Measurements from ENCODE around the gene ZNF217. TPM values are rescaled to one million over a fixed set of nuclear protein-coding genes. Genes with fewer than 3 reads are reported as not detected.
"Not testable (repeated sequence)": the region's sequence is repeated elsewhere in the genome, so short reads cannot be mapped to it uniquely, and the experiment has no call there.

The ZNF217 gene
- total RNA-seq, 2 donors from 2014 or later, result 52.7 to 54.2 TPM

GRCh38 chr20:53586640-53587039 lies 7.0 kb downstream of the ZNF217 start:
- Mint-ChIP-seq H3K27me3 (no peaks in the 10 kb centered on the region), H3K36me3 (ENCODE audit: low read depth) (peaks cover 37% of the 10 kb centered on the region), H3K9me3 (no peaks in the 10 kb centered on the region), H3K4me3 (peak overlapping the region; percentile 90), H3K4me1 (peaks cover 18% of the 10 kb centered on the region), H3K27ac (peak overlapping the region; percentile 97)
- ATAC-seq (replicated peaks), result no peak

GRCh38 chr20:53585910-53586309 lies 7.7 kb downstream of the ZNF217 start:
- ATAC-seq (replicated peaks); H3K27me3 Mint-ChIP-seq; H3K9me3 Mint-ChIP-seq: not testable (repeated sequence)
- Mint-ChIP-seq H3K4me3 (peak overlapping the region; percentile 90), H3K27ac (peak overlapping the region; percentile 97), H3K36me3 (ENCODE audit: low read depth) (peaks cover 37% of the 10 kb centered on the region), H3K4me1 (peaks cover 18% of the 10 kb centered on the region)

GRCh38 chr20:53585004-53585569 lies 8.6 kb downstream of the ZNF217 start:
- not testable (repeated sequence) for H3K9me3 Mint-ChIP-seq, H3K27me3 Mint-ChIP-seq
- ATAC-seq (replicated peaks), result peak; percentile 63
- H3K27ac Mint-ChIP-seq, result peak overlapping the region; percentile 97
- H3K4me3 Mint-ChIP-seq, result peak overlapping the region; percentile 90
- H3K4me1 Mint-ChIP-seq, result peaks cover 25% of the 10 kb centered on the region
- H3K36me3 Mint-ChIP-seq (ENCODE audit: low read depth), result peaks cover 44% of the 10 kb centered on the region

GRCh38 chr20:53584550-53584913 lies 9.1 kb downstream of the ZNF217 start:
- H3K27ac Mint-ChIP-seq, result peak overlapping the region; percentile 97
- H3K9me3 Mint-ChIP-seq, result not testable (repeated sequence)

GRCh38 chr20:53583660-53584549 lies 9.7 kb downstream of the ZNF217 start:
- ATAC-seq (replicated peaks); H3K9me3 Mint-ChIP-seq; H3K27me3 Mint-ChIP-seq: not testable (repeated sequence)
- peaks cover 32% of the 10 kb centered on the region for H3K4me1 Mint-ChIP-seq
- H3K27ac Mint-ChIP-seq, result peak overlapping the region; percentile 97
- H3K36me3 Mint-ChIP-seq (ENCODE audit: low read depth), result peaks cover 55% of the 10 kb centered on the region
- peak overlapping the region; percentile 90 for H3K4me3 Mint-ChIP-seq

More at GRCh38 chr20:53584550-53584913, 9.1 kb downstream of the ZNF217 start:
- peaks cover 49% of the 10 kb centered on the region for H3K36me3 Mint-ChIP-seq (ENCODE audit: low read depth)
- not testable (repeated sequence) for H3K27me3 Mint-ChIP-seq
- peak overlapping the region; percentile 90 for H3K4me3 Mint-ChIP-seq
- peak; percentile 5 for ATAC-seq (replicated peaks)
- H3K4me1 Mint-ChIP-seq, result peaks cover 30% of the 10 kb centered on the region

GRCh38 chr20:53582574-53583351 lies 10.9 kb downstream of the ZNF217 start:
- H3K27me3 Mint-ChIP-seq, result no peaks in the 10 kb centered on the region
- peak; percentile 58 for ATAC-seq (replicated peaks)
- H3K4me1 Mint-ChIP-seq, result peaks cover 28% of the 10 kb centered on the region
- peak overlapping the region; percentile 90 for H3K4me3 Mint-ChIP-seq
- no peaks in the 10 kb centered on the region for H3K9me3 Mint-ChIP-seq
- peak overlapping the region; percentile 97 for H3K27ac Mint-ChIP-seq
- H3K36me3 Mint-ChIP-seq (ENCODE audit: low read depth), result peaks cover 67% of the 10 kb centered on the region

- ATAC-seq (replicated peaks), result no peak
- Mint-ChIP-seq H3K27me3 (no peaks in the 10 kb centered on the region), H3K27ac (peak overlapping the region; percentile 97), H3K36me3 (ENCODE audit: low read depth) (peaks cover 72% of the 10 kb centered on the region), H3K4me3 (peak overlapping the region; percentile 90), H3K9me3 (no peaks in the 10 kb centered on the region), H3K4me1 (peaks cover 33% of the 10 kb centered on the region)
Measured at GRCh38 chr20:53582251-53582570, 11.4 kb downstream of the ZNF217 start.

GRCh38 chr20:53581444-53582250 lies 12.0 kb downstream of the ZNF217 start:
- H3K9me3 Mint-ChIP-seq, result no peaks in the 10 kb centered on the region
- peaks cover 78% of the 10 kb centered on the region for H3K36me3 Mint-ChIP-seq (ENCODE audit: low read depth)
- no peaks in the 10 kb centered on the region for H3K27me3 Mint-ChIP-seq
- peak overlapping the region; percentile 90 for H3K4me3 Mint-ChIP-seq
- peaks cover 39% of the 10 kb centered on the region for H3K4me1 Mint-ChIP-seq
- peak overlapping the region; percentile 97 for H3K27ac Mint-ChIP-seq
- no peak for ATAC-seq (replicated peaks)

GRCh38 chr20:53580376-53581111 lies 13.1 kb downstream of the ZNF217 start:
- peak overlapping the region; percentile 90 for H3K4me3 Mint-ChIP-seq
- peaks cover 81% of the 10 kb centered on the region for H3K36me3 Mint-ChIP-seq (ENCODE audit: low read depth)
- ATAC-seq (replicated peaks), result no peak
- peak overlapping the region; percentile 97 for H3K27ac Mint-ChIP-seq
- peaks cover 39% of the 10 kb centered on the region for H3K4me1 Mint-ChIP-seq
- no peaks in the 10 kb centered on the region for H3K9me3 Mint-ChIP-seq
- H3K27me3 Mint-ChIP-seq, result no peaks in the 10 kb centered on the region

- Mint-ChIP-seq H3K36me3 (ENCODE audit: low read depth) (peaks cover 83% of the 10 kb centered on the region), H3K4me3 (peak overlapping the region; percentile 90), H3K27me3 (no peaks in the 10 kb centered on the region), H3K27ac (peak overlapping the region; percentile 97), H3K9me3 (no peaks in the 10 kb centered on the region), H3K4me1 (peaks cover 40% of the 10 kb centered on the region)
- ATAC-seq (replicated peaks), result peak; percentile 62
Measured at GRCh38 chr20:53579581-53580375, 13.9 kb downstream of the ZNF217 start.

GRCh38 chr20:53579266-53579580 lies 14.4 kb downstream of the ZNF217 start:
- peaks cover 43% of the 10 kb centered on the region for H3K4me1 Mint-ChIP-seq
- no peaks in the 10 kb centered on the region for H3K9me3 Mint-ChIP-seq
- peak overlapping the region; percentile 90 for H3K4me3 Mint-ChIP-seq
- H3K36me3 Mint-ChIP-seq (ENCODE audit: low read depth), result peaks cover 88% of the 10 kb centered on the region
- ATAC-seq (replicated peaks), result peak; percentile 2
- H3K27ac Mint-ChIP-seq, result peak overlapping the region; percentile 97
- no peaks in the 10 kb centered on the region for H3K27me3 Mint-ChIP-seq

GRCh38 chr20:53578492-53579222 lies 15.0 kb downstream of the ZNF217 start:
- H3K27ac Mint-ChIP-seq, result peak overlapping the region; percentile 97
- peak; percentile 47 for ATAC-seq (replicated peaks)
- H3K27me3 Mint-ChIP-seq, result no peaks in the 10 kb centered on the region
- H3K36me3 Mint-ChIP-seq (ENCODE audit: low read depth), result peaks cover 94% of the 10 kb centered on the region
- peak overlapping the region; percentile 90 for H3K4me3 Mint-ChIP-seq
- peaks cover 46% of the 10 kb centered on the region for H3K4me1 Mint-ChIP-seq
- H3K9me3 Mint-ChIP-seq, result no peaks in the 10 kb centered on the region
